Measurements from ENCODE around the gene MYO1F.

MYO1F gene

DNA sequence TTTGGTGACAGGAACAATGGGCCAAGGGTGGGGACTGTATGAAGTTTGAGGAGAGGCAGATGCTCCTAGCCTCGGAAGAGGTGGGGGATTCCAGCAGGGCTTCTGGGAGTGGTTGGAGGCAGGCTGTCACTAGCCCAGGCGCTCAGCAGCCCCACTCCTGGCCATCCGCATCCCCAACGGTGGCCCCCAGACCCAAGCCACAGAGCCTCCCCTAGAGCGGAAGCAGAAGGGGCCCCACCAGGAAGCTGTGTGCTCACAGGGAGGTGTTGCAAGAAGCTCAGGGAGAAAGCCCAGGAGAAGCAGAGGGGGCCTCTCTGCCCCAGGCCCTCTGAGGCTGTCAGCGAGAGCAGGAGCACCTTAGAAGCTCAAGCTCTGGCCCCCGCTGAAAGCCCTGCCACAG is 83.1 kb downstream of the MYO1F start:
- DNase-seq (ENCODE audit: insufficient read length, low spot score) (no peak), FAIRE-seq (no peak)
- TF ChIP-seq POLR2A (IDR thresholded peaks at IDR 0.05; ENCODE audit: low read depth, low read length) = no peak

GRCh38 chr19:8491574-8491973 is 85.7 kb downstream of the MYO1F start:
- no peak for FAIRE-seq
- TF ChIP-seq POLR2A (IDR thresholded peaks at IDR 0.05; ENCODE audit: low read depth, low read length) = no peak
- no peak for DNase-seq (ENCODE audit: insufficient read length, low spot score)

DNA sequence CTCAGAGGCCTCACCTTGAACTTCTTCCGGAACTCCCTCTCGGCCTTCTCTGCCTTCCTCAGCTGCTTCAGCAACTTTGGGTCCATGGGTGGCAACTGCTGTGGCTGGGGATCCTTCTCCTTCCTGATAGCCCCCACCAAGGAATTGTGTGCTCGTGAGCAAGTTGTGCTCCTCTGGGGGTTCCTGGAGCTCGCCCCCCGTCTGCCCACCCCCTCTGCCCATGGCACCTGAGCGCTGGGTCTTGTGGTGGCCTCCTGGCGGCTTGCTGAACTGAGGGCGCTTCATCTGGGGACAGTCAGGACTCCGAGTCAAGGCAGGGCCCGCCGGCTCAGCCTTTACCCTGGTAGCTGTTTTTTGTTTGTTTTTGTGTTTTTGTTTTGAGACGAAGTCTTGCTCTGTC is 86.4 kb downstream of the MYO1F start:
- no peak for TF ChIP-seq POLR2A (IDR thresholded peaks at IDR 0.05; ENCODE audit: low read depth, low read length)
- FAIRE-seq (no peak), DNase-seq (ENCODE audit: insufficient read length, low spot score) (no peak)

- no peak for DNase-seq (ENCODE audit: insufficient read length, low spot score)
- no peak for TF ChIP-seq POLR2A (IDR thresholded peaks at IDR 0.05; ENCODE audit: low read depth, low read length)
- no peak for FAIRE-seq
These were observed 86.9 kb downstream of the MYO1F start for GRCh38 chr19:8490395-8490760.

GRCh38 chr19:8489561-8490394 is 87.5 kb downstream of the MYO1F start:
- no peak for DNase-seq (ENCODE audit: insufficient read length, low spot score)
- FAIRE-seq = no peak
- TF ChIP-seq POLR2A (IDR thresholded peaks at IDR 0.05; ENCODE audit: low read depth, low read length) = no peak

- TF ChIP-seq POLR2A (IDR thresholded peaks at IDR 0.05; ENCODE audit: low read depth, low read length) = no peak
- FAIRE-seq (no peak), DNase-seq (ENCODE audit: insufficient read length, low spot score) (no peak)
These were observed 88.9 kb downstream of the MYO1F start for GRCh38 chr19:8488365-8488764.

DNA sequence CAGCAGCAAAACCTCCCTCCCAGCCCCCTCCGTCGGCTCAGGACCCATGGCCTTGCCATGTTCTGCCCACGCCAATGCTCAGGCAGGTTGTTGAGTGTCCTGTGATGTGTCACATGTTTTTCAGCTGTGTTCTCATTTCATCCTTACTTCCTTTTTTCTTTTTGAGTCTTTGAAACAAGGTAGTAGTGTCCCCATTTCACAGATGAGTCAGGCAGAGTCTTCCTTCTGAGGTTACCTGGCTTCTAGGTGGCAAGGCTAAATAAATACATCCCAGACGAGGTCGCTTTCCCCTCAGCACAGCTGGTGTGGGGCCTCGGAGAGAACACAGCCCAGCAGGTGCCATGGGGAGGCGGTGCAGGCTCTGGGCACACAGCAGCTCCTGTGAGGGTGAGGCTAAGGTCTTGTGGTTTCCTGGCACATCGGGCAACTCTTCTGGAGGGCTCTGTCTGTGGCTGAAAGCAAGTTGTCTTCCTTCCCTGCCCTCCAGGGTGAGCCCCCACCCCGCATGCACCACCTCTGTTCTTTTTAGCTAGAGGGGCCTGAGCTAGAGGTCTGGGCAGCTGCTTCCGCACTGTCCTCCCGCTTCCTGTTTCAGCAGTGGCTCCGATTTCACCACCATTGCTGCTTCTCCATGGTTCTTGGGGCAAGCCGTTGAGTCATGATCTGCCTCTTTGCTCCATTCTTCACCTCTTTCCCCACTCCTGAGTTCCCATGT is 89.9 kb downstream of the MYO1F start:
- no peak for FAIRE-seq
- DNase-seq (ENCODE audit: insufficient read length, low spot score) = no peak
- no peak for TF ChIP-seq POLR2A (IDR thresholded peaks at IDR 0.05; ENCODE audit: low read depth, low read length)

DNA sequence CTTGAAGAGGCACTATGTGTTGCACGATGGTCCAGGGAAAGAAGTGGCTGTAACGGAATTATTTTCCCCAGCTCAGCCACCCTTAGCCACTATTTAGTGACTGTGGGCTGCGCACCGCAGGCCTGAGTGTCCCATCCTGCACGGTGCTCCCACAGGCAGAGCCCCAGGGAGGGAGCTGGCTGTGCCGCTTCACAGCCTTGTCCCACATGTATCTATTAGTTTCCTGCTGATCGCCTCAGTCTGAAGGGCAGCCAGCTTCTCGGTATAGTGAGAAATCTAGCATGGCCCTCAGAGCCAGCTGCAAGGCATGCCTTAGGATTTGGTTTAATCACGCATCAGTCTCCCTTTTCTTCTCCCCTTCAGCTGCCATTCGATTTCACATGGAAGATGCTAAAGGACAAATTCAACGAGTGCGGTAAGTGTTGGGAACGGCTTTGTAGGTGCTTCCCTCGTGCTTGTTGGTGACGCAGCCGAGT is 90.5 kb downstream of the MYO1F start:
- FAIRE-seq = no peak
- no peak for DNase-seq (ENCODE audit: insufficient read length, low spot score)

GRCh38 chr19:8485561-8486371 is 91.5 kb downstream of the MYO1F start:
- FAIRE-seq (no peak), DNase-seq (ENCODE audit: insufficient read length, low spot score) (no peak)
- TF ChIP-seq POLR2A (IDR thresholded peaks at IDR 0.05; ENCODE audit: low read depth, low read length) = no peak

More for the DNA sequence above, 90.5 kb downstream of the MYO1F start:
- no peak for TF ChIP-seq POLR2A (IDR thresholded peaks at IDR 0.05; ENCODE audit: low read depth, low read length)

GRCh38 chr19:8484331-8484894 is 92.8 kb downstream of the MYO1F start:
- no peak for DNase-seq (ENCODE audit: insufficient read length, low spot score)
- no peak for TF ChIP-seq POLR2A (IDR thresholded peaks at IDR 0.05; ENCODE audit: low read depth, low read length)
- FAIRE-seq = no peak

GRCh38 chr19:8483165-8483564 is 94.1 kb downstream of the MYO1F start:
- no peak for TF ChIP-seq POLR2A (IDR thresholded peaks at IDR 0.05; ENCODE audit: low read depth, low read length)
- FAIRE-seq = no peak
- DNase-seq (ENCODE audit: insufficient read length, low spot score) = no peak

- no peak for DNase-seq (ENCODE audit: insufficient read length, low spot score)
- no peak for TF ChIP-seq POLR2A (IDR thresholded peaks at IDR 0.05; ENCODE audit: low read depth, low read length)
- no peak for FAIRE-seq
These were observed 94.5 kb downstream of the MYO1F start for GRCh38 chr19:8482696-8483095.

DNA sequence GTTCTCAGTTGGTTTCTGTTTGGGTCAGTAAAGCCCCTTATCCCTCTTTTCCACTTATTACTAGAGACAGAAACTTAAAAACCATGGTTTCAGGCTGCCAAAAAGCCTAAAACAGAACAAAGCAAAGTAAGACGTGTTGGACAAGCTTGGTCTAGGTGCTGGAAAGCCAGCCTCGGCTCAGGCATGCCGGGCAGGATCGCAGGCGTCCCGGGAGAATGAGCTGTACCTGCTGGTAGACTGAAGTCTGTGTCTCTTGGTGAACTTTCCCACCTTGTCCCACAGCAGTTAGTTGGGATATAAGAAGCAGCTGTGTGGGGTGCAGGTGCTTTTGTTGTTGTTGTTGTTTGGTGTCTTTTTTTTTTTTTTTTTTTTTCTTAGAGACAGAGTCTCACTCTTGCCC is 95.6 kb downstream of the MYO1F start:
- DNase-seq (ENCODE audit: insufficient read length, low spot score) (no peak), FAIRE-seq (no peak)
- no peak for TF ChIP-seq POLR2A (IDR thresholded peaks at IDR 0.05; ENCODE audit: low read depth, low read length)

DNA sequence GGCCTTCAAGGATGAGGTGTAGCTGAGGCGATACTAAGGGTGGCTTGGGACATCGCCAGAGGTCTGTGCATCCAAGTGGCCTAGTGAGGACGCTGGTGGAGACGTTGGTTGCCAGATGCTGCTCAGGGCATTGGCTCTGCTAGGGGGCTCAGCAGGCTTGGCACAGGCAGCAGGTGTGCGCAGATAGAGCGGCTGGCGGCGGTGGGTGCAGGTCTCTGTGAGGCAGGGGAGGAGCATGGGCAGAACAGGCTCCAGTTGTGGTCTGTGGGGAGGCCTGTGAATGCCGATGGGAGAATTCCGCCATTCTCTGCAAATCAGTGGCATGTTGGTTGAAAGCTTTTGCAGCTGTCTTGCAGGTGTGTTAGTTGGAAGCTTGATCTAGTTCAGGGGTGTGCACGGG is 96.0 kb downstream of the MYO1F start:
- DNase-seq (ENCODE audit: insufficient read length, low spot score) = no peak
- FAIRE-seq = no peak
- TF ChIP-seq POLR2A (IDR thresholded peaks at IDR 0.05; ENCODE audit: low read depth, low read length) = no peak
